OCI-LY1 (cell line): ENCODE measurements around the gene AOAH.

Experiments
- H2AFZ ChIP-seq: fragments of 200-600 bp; sonication (generic), shearing (Covaris generic); 2 replicates; pipeline ENCODE4 v1.6.0; 2014; ENCODE audit warnings: antibody characterized with exemption, mild to moderate bottlenecking, low read length
- H3F3A ChIP-seq: fragments of 200-600 bp; sonication (generic), shearing (Covaris generic); 2 replicates; pipeline ENCODE4 v1.6.0; 2014; ENCODE audit warnings: mild to moderate bottlenecking, antibody characterized with exemption, low read length, moderate library complexity; ENCODE audit not compliant: insufficient read depth
- H3K27ac ChIP-seq: fragments of 200-600 bp; sonication (generic); 2 replicates; pipeline ENCODE4 v1.5.1; 2014; ENCODE audit warnings: low read length, mixed run types, mild to moderate bottlenecking, low read depth; ENCODE audit not compliant: poor library complexity, severe bottlenecking
- H3K27me3 ChIP-seq: fragments of 200-600 bp; sonication (generic); 2 replicates; pipeline ENCODE4 v1.6.0; 2014; ENCODE audit warnings: antibody characterized with exemption, mild to moderate bottlenecking, low read length, moderate library complexity; ENCODE audit not compliant: insufficient read depth
- H3K36me3 ChIP-seq: fragments of 200-600 bp; sonication (generic); 2 replicates; pipeline ENCODE4 v1.6.1; 2014; ENCODE audit warnings: mild to moderate bottlenecking, antibody characterized with exemption, low read length, moderate library complexity, mixed read lengths; ENCODE audit not compliant: insufficient read depth
- H3K4me1 ChIP-seq: fragments of 200-600 bp; sonication (generic); 2 replicates; pipeline ENCODE4 v1.5.1; 2014; ENCODE audit warnings: mild to moderate bottlenecking, low read length, moderate library complexity; ENCODE audit not compliant: insufficient read depth, severe bottlenecking
- H3K4me2 ChIP-seq: fragments of 200-600 bp; sonication (generic), shearing (Covaris generic); 2 replicates; pipeline ENCODE4 v1.6.1; 2014; ENCODE audit warnings: low read length
- H3K4me3 ChIP-seq: fragments of 200-600 bp; sonication (generic); 2 replicates; pipeline ENCODE4 v1.5.1; 2014; ENCODE audit warnings: low read length, low read depth, mild to moderate bottlenecking, mixed read lengths; ENCODE audit not compliant: poor library complexity, severe bottlenecking
- H3K79me2 ChIP-seq: fragments of 200-600 bp; shearing (Covaris generic); 2 replicates; pipeline ENCODE4 v1.6.1; 2016; ENCODE audit warnings: mixed run types, low read length, mixed read lengths; ENCODE audit not compliant: insufficient read depth
- H3K9ac ChIP-seq: fragments of 200-600 bp; sonication (generic), shearing (Covaris generic); 2 replicates; pipeline ENCODE4 v1.6.1; 2014; ENCODE audit warnings: mild to moderate bottlenecking, low read length, mixed read lengths
- H3K9me2 ChIP-seq: fragments of 200-600 bp; sonication (generic), shearing (Covaris generic); 2 replicates; pipeline ENCODE4 v1.6.1; 2014; ENCODE audit warnings: low read depth, mild to moderate bottlenecking, low read length, mixed read lengths
- H3K9me3 ChIP-seq: fragments of 200-600 bp; shearing (Covaris generic); 2 replicates; pipeline ENCODE4 v1.6.1; 2014; ENCODE audit warnings: low read length, mixed read lengths
- H4K20me1 ChIP-seq: fragments of 200-600 bp; sonication (generic), shearing (Covaris generic); 2 replicates; pipeline ENCODE4 v1.6.0; 2016; ENCODE audit warnings: mild to moderate bottlenecking, low read length; ENCODE audit not compliant: insufficient read depth
- CTCF ChIP-seq: fragments of 200-600 bp; sonication (generic), shearing (Covaris generic); IDR thresholded peaks from 2 replicates; pipeline ENCODE4 v1.5.1; 2017; ENCODE audit warnings: mild to moderate bottlenecking, antibody characterized with exemption, low read length, moderate library complexity, mixed read lengths
- EZH2 ChIP-seq: fragments of 200-600 bp; sonication (generic), shearing (Covaris generic); IDR thresholded peaks from 2 replicates; pipeline ENCODE4 v1.8.0; 2017; ENCODE audit warnings: borderline replicate concordance, mixed run types, mild to moderate bottlenecking, antibody characterized with exemption, low read length, moderate library complexity, mixed read lengths

The AOAH gene

GRCh38 chr7:36692456-36692855 is 31.8 kb downstream of the AOAH start:
- Histone ChIP-seq H3K4me3 (no peak overlapping the region), H3K4me2 (no peak overlapping the region), H3F3A (no peaks in the 10 kb centered on the region; the same call in 1 of the 2 replicates), H3K9me3 (no peaks in the 10 kb centered on the region), H3K4me1 (no peaks in the 10 kb centered on the region), H3K27ac (no peak overlapping the region), H3K9ac (no peak overlapping the region), H3K27me3 (no peaks in the 10 kb centered on the region), H3K79me2 (no peaks in the 10 kb centered on the region), H3K9me2 (no peaks in the 10 kb centered on the region), H3K36me3 (no peaks in the 10 kb centered on the region), H2AFZ (no peak overlapping the region), H4K20me1 (no peaks in the 10 kb centered on the region)
- TF ChIP-seq CTCF = no peak
- TF ChIP-seq EZH2 = no peak

- no peaks in the 10 kb centered on the region for H3K4me1 ChIP-seq
- no peaks in the 10 kb centered on the region for H3K27me3 ChIP-seq
- H3K9me3 ChIP-seq = no peaks in the 10 kb centered on the region
- H3K36me3 ChIP-seq = no peaks in the 10 kb centered on the region
- TF ChIP-seq EZH2 (no peak), CTCF (no peak)
- no peaks in the 10 kb centered on the region for H4K20me1 ChIP-seq
- no peaks in the 10 kb centered on the region for H3F3A ChIP-seq
- H3K27ac ChIP-seq = no peak overlapping the region
- no peaks in the 10 kb centered on the region for H3K79me2 ChIP-seq
- H3K4me3 ChIP-seq = no peak overlapping the region
- no peaks in the 10 kb centered on the region for H3K9me2 ChIP-seq
- H3K9ac ChIP-seq = no peak overlapping the region
- no peak overlapping the region for H3K4me2 ChIP-seq
- no peak overlapping the region for H2AFZ ChIP-seq
These were observed 32.3 kb downstream of the AOAH start for GRCh38 chr7:36691983-36692382.

- Histone ChIP-seq H3K27ac (no peak overlapping the region), H2AFZ (no peak overlapping the region), H3K9ac (no peak overlapping the region), H3K4me2 (no peak overlapping the region), H3K9me2 (no peaks in the 10 kb centered on the region), H3K36me3 (no peaks in the 10 kb centered on the region), H3K79me2 (no peaks in the 10 kb centered on the region), H3K27me3 (no peaks in the 10 kb centered on the region), H4K20me1 (no peaks in the 10 kb centered on the region), H3F3A (no peaks in the 10 kb centered on the region), H3K4me3 (no peak overlapping the region), H3K4me1 (no peaks in the 10 kb centered on the region), H3K9me3 (no peaks in the 10 kb centered on the region)
- TF ChIP-seq CTCF = no peak
These were observed 33.6 kb downstream of the AOAH start for GRCh38 chr7:36690514-36691187.
